Measurements from ENCODE around the gene APOA1.

The APOA1 gene
- long read RNA-seq, donor 1, transcript APOA1-204 (3 exons, 1,088 nt) = minor isoform, 52 of 130 reads
- long read RNA-seq, donor 1, transcript APOA1-201 (4 exons, 1,227 nt) = major isoform, 74 of 130 reads
- long read RNA-seq, donor 1, partial matches to known transcripts = 0 of 130 reads
- long read RNA-seq, donor 1, other reads (novel, unspliced or antisense) = 0 of 130 reads
- long read RNA-seq, donor 2, transcript APOA1-204 (3 exons, 1,088 nt) = minor isoform, 30 of 85 reads
- long read RNA-seq, donor 2, transcript APOA1-201 (4 exons, 1,227 nt) = major isoform, 55 of 85 reads
- long read RNA-seq, donor 2, partial matches to known transcripts = 0 of 85 reads
- long read RNA-seq, donor 2, other reads (novel, unspliced or antisense) = 0 of 85 reads
- long read RNA-seq, donor 3, transcript APOA1-201 (4 exons, 1,227 nt) = major isoform, 13 of 21 reads
- long read RNA-seq, donor 3, transcript APOA1-204 (3 exons, 1,088 nt) = minor isoform, 8 of 21 reads
- long read RNA-seq, donor 3, partial matches to known transcripts = 0 of 21 reads
- long read RNA-seq, donor 3, other reads (novel, unspliced or antisense) = 0 of 21 reads
- long read RNA-seq, donor 4, transcript APOA1-201 (4 exons, 1,227 nt) = major isoform, 48 of 83 reads
- long read RNA-seq, donor 4, transcript APOA1-204 (3 exons, 1,088 nt) = minor isoform, 32 of 83 reads
- long read RNA-seq, donor 4, partial matches to known transcripts = 0 of 83 reads
- long read RNA-seq, donor 4, other reads (novel, unspliced or antisense) = 0 of 83 reads
- long read RNA-seq, donor 5, transcript APOA1-201 (4 exons, 1,227 nt) = major isoform, 35 of 60 reads
- long read RNA-seq, donor 5, transcript APOA1-204 (3 exons, 1,088 nt) = minor isoform, 21 of 60 reads
- long read RNA-seq, donor 5, partial matches to known transcripts = 0 of 60 reads
- long read RNA-seq, donor 5, other reads (novel, unspliced or antisense) = 0 of 60 reads
- long read RNA-seq, donor 6, transcript APOA1-204 (3 exons, 1,088 nt) = major isoform, 66 of 117 reads
- long read RNA-seq, donor 6, transcript APOA1-201 (4 exons, 1,227 nt) = minor isoform, 49 of 117 reads
- long read RNA-seq, donor 6, partial matches to known transcripts = 0 of 117 reads
- long read RNA-seq, donor 6, other reads (novel, unspliced or antisense) = 0 of 117 reads
- long read RNA-seq, donor 7, transcript APOA1-201 (4 exons, 1,227 nt) = major isoform, 106 of 199 reads
- long read RNA-seq, donor 7, transcript APOA1-204 (3 exons, 1,088 nt) = minor isoform, 79 of 199 reads
- long read RNA-seq, donor 7, partial matches to known transcripts = 10 of 199 reads
- long read RNA-seq, donor 7, other reads (novel, unspliced or antisense) = 0 of 199 reads
- long read RNA-seq, donor 8, transcript APOA1-204 (3 exons, 1,088 nt) = minor isoform, 50 of 121 reads
- long read RNA-seq, donor 8, transcript APOA1-201 (4 exons, 1,227 nt) = major isoform, 69 of 121 reads
- long read RNA-seq, donor 8, partial matches to known transcripts = 0 of 121 reads
- long read RNA-seq, donor 8, other reads (novel, unspliced or antisense) = 0 of 121 reads

DNA sequence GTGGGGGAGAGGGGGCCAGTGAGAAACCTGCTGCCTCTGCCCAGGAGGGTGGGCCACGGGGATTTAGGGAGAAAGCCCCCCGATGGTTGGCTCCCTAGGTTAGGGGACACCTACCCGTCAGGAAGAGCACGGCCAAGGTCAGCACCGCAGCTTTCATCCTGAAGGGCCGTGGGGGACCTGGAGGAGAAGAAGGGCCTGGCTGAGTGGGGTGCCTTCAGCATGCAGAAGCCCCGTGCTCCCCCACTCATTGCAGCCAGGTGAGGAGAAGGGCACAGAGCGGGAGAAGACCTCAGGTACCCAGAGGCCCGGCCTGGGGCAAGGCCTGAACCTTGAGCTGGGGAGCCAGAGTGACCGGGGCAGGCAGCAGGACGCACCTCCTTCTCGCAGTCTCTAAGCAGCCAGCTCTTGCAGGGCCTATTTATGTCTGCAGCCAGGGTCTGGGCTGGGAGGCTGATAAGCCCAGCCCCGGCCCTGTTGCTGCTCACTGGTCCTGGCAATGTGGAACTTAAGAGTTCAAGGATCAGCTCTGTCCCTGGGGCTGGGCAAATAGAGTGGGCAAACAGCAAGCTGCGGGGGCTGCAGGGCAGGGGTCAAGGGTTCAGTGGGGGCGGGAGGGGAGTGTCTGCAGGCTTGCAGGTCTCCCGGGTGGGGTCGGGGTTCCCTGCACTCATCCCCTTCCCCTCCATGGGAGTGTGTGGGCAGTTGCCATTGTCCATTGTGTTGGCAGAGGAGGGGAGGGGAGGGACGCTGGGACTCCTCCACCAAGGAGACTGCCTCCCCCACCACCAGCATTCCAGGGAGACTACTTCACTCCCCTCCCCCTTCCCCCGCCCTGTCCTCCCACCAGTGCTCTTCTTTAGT is at the start of gene APOA1:
APOA1 (minus strand) TSS at position 392 of the 861 bp plus-strand sequence; CDS start at position 157, 235 bp downstream.
- DNase-seq = peak; percentile 28

DNA sequence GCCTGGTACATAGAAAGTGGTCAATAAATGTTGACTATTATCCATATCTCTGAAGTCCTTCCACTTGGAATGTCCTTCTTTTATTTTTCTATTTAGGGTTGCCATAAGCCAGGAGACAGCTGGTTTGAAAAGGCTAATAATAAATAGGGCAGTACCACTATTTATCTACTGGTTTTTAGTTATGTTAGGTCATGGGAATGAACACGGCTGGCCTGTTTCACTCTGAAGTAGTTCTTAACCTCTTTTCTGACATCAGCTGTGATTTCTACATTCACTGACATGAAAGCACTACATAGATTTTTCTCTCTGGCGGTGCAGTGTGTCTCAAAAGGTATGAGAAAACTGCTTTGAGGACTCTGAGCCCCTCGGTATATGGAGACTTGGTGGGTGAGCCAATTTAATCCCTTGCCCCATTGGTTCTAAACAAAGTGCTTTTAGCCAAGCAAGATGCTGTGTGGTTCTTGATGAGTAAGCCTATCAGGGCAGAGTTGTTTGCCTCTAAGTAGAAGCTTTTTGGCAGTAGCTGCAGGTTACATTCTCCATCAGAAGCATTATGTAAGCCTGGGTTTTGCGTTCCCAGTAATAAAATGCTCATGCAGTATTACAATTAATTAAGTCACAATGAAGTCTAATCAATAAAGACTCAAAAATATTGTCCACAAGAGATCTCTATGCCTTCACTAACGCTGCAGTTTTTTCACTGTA is 48.7 kb upstream of the APOA1 start:
- DNase-seq = no peak

DNA sequence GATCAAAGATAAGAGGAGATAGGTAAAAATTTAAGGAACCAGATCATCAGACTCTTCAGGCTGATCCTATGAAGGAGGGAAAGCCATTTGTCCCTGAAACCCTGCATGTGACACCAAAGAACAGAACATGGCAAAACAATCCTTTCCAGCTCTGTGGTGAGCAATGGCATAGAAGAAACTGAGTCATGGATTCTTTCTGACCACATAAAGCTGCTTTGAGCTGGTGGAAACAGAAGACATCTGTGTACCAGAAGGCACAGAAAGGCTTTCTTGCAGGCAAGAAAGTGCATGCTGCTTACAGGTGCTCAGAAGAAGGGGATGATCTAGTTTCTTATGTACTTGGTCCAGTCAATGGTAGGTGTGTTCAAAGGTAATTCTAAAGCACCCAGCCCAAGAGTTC is 45.0 kb upstream of the APOA1 start:
- DNase-seq = no peak

DNA sequence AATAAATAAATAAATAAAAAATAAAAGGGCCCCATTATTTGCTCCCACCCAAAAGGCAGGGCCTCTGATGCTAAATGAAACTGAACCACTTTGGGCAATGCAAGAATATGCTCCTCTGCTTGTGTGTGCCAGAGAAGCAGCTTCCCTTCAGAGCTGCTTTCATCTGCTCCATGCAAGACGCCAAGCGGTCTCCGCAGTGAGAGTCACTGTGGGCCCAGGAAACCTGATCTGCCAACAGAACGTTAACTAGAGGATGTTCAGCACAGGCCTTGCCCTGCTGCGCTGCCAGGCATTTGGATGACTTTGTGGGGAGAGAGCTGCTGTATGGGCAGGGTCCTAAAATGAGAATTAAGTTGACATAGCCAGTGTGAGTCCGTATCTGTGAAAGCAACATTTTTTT is 43.7 kb upstream of the APOA1 start:
- DNase-seq = no peak

DNA sequence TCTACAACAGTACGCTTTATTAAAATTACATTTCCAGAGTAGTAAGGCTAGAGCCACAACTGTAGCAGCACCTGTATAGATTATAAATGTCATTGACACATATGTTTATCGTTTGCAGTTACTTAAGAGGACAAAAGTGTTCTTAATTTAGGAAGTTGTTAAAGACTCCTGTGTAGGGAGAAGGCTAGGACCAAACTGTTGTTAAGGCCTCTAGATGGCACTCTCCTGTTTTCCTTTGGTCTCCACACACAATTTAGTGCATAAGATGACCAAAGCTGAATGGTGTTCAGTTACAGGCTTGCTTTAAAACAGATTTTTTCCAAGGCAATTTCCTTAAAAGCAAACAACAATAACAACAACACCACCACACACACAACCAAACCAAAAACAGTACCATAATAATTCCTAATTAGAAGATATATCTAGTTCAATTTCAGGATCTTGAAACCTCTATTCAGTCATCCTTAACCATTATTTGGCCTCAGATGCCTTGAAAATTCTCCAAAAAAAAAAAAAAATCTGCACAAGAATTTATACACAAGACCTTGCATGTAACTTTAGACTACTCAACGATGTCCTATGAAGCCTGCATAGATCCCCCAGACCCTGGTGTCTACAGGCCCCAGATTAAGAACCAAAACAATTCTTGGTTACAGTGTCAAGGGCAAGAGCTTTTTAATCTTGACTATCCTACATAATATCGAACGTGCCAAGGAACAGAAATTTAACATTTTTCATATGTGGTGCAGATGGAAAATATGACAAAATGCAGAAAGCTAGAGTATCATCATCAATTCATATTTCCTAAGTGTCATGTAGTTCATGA is 42.6 kb upstream of the APOA1 start:
- peak; percentile 34 for DNase-seq

DNA sequence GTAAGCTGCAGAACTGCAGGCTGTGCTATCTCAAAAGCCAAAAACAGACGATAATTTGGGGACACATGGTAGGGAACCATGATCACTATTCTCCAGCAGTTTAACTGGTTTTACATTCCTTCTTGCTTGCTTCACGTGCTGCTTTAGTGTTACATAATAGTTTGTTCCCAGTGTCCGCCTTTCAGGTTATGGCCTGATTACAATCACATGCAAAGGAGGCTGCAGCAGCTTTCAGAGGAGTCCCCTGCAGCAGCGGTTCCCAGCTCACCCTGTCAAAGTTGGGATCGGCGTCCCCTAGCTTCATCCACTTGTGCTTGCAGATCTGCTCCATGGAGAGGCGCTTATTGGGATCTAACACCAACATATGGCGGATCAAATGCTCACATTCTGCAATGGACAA is 39.2 kb upstream of the APOA1 start:
- no peak for DNase-seq

DNA sequence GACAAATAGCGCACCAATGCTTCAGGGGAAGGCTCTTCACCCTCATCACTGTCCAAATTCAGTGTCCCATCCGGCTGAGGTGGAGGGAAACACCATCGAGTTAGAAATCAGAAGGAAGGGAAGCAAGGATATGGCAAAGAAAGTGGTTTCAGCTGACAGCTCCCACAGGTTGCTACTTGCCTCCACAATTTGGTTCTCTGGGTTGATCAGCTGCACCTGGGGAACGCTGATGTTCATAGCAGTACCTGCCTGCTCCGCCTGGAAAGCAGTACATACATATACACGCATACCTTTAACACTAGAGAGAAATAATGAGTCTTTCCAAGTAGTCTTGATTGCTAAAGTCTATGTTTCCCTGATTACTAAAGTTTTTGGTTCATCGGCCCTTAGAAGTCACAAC is 37.8 kb upstream of the APOA1 start:
- no peak for DNase-seq

DNA sequence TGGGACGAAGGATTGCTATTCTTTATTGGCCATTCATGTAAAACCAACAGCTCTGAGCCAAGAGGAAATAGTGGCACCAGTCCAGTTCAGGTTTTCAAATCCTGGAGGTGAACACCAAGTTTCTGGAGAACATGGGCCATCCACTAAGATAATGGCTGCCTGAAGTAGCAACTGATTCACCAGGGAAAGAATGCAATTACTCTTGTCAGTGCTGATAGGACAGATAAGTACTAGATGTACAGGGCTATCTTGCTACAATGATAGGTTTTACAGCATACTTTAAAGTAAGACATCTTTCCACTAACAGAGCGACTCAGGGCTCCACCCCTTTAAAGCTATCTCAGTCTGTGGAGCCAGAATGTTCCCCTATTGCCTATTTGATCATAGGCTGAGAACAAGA is 36.8 kb upstream of the APOA1 start:
- no peak for DNase-seq

DNA sequence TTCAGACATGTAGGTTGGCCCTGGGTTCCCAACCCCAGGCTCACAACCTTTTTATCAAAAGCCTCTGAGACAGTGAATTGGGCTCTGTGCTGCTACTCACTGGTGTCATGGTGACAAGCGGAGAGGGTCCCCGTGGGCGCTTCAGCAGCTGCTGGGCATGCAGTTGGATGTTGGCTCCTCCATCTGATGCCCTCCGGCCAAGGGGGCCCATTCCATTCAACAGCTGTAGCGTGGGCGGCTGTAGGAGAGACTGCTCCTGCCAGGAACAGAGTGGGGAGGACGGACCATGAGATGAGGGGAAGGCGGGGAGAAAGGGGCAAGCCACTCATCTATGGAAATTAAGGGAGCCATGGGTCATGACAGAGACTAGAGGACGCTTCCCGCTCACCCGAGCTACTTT is 36.0 kb upstream of the APOA1 start:
- no peak for DNase-seq

DNA sequence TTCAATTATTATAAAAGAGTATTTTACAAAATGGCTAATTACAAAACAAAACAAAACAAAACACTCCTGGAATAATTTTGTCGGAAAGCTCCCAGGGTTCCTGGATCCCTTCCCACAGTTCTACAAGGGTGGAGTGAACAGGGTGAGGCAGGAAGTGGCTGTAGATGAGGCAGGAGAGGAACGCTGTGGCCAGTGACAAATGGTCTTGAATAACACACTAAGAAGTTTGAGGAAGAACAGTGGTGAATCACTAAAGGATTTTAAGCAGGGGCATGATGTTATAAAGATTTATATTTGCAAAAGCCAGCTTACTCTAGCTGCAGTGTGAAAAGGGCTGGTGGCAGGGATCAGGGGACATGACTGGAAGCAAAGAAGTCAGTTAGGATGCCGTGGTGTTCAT is 33.8 kb upstream of the APOA1 start:
- DNase-seq = no peak

DNA sequence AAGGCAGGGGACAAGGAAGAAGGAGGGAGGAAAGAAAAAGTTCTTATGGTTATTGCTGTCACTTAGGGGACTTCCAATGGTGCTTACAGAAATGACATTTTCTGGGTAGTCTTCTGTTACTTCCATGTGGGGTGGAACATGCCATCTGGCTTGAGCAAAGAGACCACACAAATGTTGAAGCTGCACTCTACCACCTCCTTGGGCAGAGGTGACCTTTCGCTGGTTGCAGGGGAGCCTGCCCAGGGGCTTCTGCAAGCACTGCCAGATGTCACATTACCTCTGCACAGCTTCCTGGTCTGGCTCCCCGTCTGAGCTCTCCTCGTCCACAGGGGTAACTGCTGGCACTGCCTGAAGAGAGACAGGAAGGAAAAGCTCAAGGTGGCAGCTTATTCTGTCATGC is 32.6 kb upstream of the APOA1 start:
- DNase-seq = no peak

DNA sequence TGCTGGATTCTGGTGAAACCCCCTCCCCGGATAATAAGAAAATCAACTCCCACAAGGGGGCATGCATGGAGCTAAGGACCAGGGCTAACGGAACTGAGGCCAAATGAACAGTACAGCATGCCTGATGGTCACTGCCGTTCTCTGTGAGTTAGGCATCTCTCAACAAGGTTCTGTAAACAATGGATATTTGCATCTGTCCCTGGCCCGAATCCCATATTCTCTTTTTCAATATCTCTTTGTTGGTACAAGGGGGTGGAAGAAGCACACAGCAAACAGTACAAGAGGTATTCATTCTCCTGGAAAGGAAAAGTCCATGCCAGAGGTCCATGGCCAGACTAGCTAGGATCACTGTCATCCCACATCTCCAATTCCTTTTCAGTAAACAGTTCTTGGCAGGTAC is 32.2 kb upstream of the APOA1 start:
- no peak for DNase-seq

DNA sequence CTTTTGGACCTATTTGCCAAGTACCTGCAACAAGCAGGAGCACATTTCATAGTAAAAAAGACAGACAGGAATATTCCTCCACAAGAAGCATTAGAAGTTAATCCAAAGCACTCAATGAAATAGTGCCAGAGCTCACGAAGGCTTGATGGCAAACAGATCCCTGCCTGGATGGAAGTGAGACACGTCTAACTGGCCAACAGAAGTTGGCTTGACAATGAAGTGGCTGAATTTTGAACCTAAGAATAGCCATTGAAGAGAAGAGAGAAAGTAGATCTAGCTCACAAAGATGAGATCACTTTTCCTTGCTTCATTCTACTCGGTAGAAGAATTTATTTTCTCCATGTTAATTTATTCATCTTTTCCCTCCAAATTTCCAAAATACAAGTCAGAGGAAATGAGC is 30.6 kb upstream of the APOA1 start:
- no peak for DNase-seq

DNA sequence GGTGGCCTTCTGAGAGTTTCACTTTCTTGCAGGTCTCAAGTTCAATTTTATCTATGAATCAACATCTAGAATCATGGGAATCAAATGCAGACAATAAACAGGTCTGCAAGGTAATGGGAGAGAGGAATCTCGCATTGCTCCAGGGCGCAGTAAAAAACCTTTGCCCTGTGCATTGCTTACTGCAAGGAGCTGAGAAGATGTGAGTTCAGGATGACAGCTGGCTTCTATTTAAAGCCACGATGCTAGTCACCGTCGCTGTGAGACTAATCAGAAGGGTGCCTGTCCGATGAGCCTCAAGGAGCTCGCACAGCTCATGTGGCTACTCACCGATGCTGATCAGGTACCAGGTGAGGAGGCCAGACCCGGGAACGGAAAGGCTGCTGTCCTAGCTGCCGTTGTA is 30.2 kb upstream of the APOA1 start:
- no peak for DNase-seq

DNA sequence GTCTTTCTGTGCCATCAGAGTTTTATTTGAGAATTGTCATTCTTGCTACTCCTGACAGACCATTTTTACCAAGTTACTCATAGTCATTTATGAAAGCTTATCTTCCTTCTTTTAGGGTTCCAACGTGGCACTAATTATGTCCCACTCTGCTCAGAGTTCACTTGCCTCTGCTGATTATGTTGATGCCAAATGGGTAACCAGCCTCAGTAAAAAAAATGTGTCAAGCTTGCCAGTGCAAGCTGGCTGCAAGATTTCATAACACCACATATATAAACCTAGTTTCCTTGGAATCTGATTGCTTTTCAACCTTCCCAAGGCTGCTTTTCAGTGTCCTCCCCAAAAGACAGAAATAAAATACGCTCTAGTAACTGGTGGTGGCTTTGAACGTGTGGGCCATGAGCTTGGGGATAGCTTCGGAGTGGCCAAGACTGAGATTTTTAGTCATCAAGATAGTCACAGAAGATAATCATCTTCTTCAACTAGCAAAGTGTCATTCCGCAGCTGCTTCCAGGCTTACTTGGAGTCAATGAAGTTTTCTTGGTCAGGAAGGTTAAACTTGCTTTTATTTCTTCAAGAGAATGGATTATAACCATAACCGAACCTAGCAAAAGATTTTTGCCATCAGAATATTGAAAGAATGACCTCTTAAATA is 29.5 kb upstream of the APOA1 start:
- DNase-seq = no peak

DNA sequence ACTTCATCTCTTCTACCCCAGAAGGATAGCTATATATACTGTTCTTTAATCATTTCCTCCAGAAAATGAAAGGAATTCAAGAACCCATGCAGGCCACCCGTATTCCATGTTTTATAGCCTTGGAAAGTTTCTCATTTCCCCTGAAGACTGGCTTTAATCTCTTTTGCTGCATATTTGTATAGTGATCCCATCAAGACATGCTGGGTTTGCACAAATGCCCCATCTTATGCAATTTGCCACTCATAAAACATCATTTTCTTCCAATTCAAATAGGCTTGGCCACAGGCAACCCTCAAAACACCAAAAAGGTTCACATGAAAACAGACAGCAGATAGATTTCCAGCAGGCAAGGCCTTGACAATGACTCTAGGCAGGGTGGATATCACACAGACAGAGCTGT is 28.3 kb upstream of the APOA1 start:
- no peak for DNase-seq

DNA sequence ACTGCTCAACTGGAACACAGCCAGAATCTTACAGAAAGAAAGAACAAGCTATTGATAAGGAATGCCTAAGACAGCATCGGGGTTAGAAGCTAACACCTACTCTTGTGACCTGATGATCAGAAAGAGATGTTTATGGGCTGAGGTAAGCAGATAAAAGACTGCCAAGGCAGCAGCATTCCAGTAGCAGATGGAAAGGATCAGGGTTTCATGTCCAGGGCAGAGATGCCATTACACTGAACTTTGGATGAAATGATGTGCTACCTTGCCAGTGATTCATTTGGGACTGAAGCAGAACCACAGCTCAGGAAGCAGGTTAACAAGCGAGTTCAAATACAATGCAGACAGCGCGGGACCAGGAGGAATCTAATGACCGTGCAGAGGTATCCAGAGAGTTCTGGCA is 27.1 kb upstream of the APOA1 start:
- no peak for DNase-seq

DNA sequence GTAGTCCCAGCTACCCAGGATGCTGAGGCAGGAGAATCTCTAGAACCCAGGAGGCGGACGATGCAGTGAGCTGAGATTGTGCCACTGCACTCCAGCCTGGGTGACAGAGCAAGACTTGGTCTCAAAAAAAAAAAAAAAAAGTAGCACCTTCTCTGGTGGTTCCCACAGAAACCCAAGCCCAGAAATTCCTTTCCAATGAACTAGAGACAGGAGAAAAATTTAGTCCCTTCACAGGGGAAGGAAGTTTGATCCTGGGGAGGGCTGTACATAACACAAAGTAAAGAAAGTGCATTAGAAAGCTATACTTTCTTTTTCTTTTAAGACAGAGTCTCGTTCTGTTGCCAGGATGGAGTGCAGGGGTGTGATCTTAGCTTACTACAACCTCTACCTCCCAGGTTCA is 25.5 kb upstream of the APOA1 start:
- DNase-seq = no peak

DNA sequence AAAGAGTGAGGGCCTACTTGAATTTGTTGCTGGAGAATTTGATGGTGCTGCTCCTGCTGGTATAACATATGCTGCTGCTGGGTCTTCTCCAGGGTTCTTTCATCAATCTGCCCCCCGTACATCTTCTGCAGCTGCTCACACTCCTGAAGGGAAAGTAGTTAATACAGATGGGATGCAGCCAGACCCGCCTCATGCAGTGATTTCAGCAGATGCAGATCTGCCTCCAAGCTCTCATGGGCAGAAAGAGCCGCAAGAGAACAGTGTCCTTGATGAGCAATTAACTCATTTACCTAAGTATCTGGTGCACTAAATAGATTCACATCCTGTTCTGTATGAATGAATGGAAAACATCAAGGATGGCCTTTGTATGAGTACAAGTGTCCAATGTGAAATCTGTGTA is 24.8 kb upstream of the APOA1 start:
- DNase-seq = no peak

Data from right kidney (tissue), 9 donors.